BLaER1 (cell line): ENCODE measurements around the gene C19orf18.

Experiments
- H3K27ac ChIP-seq: shearing (Covaris generic); formaldehyde crosslinking; 2 replicates; pipeline ENCODE4 v1.8.1; 2022
- H3K27me3 ChIP-seq: shearing (Covaris generic); formaldehyde crosslinking; 2 replicates; pipeline ENCODE4 v1.8.1; 2022
- H3K36me3 ChIP-seq: shearing (Covaris generic); formaldehyde crosslinking; 2 replicates; pipeline ENCODE4 v1.8.1; 2022
- H3K4me1 ChIP-seq: shearing (Covaris generic); formaldehyde crosslinking; 2 replicates; pipeline ENCODE4 v1.8.1; 2022
- H3K4me2 ChIP-seq: shearing (Covaris generic); formaldehyde crosslinking; 2 replicates; pipeline ENCODE4 v1.8.1; 2022
- H3K4me3 ChIP-seq: shearing (Covaris generic); formaldehyde crosslinking; 2 replicates; pipeline ENCODE4 v1.8.1; 2022
- H3K9ac ChIP-seq: shearing (Covaris generic); formaldehyde crosslinking; 2 replicates; pipeline ENCODE4 v1.8.1; 2022
- H3K9me3 ChIP-seq: shearing (Covaris generic); formaldehyde crosslinking; 2 replicates; pipeline ENCODE4 v1.8.1; 2022
- H4K20me1 ChIP-seq: shearing (Covaris generic); formaldehyde crosslinking; 2 replicates; pipeline ENCODE4 v1.8.1; 2022
- Cebpa-rat ChIP-seq: shearing (Covaris generic); IDR thresholded peaks from 2 replicates; pipeline ENCODE4 v1.8.1; 2022

Gene C19orf18

GRCh38 chr19:57914531-57914930 lies 59.8 kb downstream of the C19orf18 start:
- no peak overlapping the region for H3K9ac ChIP-seq
- peaks cover 13% of the 10 kb centered on the region for H3K4me1 ChIP-seq
- no peak overlapping the region for H3K27ac ChIP-seq
- no peaks in the 10 kb centered on the region for H3K27me3 ChIP-seq
- H3K36me3 ChIP-seq, result peaks cover 60% of the 10 kb centered on the region
- peak overlapping the region; percentile 95 for H3K4me2 ChIP-seq
- H3K9me3 ChIP-seq, result no peaks in the 10 kb centered on the region
- no peak overlapping the region for H3K4me3 ChIP-seq
- H4K20me1 ChIP-seq, result peaks cover 15% of the 10 kb centered on the region
- no peak for TF ChIP-seq Cebpa-rat
